Ascending aorta (tissue), 2 donors: Measurements from ENCODE around the gene GLDC. TPM values are rescaled to one million over a fixed set of nuclear protein-coding genes. Genes with fewer than 3 reads are reported as not detected.

Experiments
- DNase-seq, 2 donors: peaks; one replicate each; pipeline ENCODE4 v3.0.0-alpha.2; 2019; ENCODE audit warnings: low spot score in 2 of 2
- H3K27ac ChIP-seq, 2 donors: fragments of 200-600 bp; sonication (generic); one replicate each; pipeline ENCODE4 v1.5.1; 2016 to 2017; ENCODE audit warnings: mild to moderate bottlenecking in 1 of 2
- H3K27me3 ChIP-seq: fragments of 200-600 bp; sonication (generic); one replicate; pipeline ENCODE4 v1.5.1; 2017
- H3K36me3 ChIP-seq, 2 donors: fragments of 200-600 bp; sonication (generic); one replicate each; pipeline ENCODE4 v1.5.1; 2016
- H3K4me1 ChIP-seq, 2 donors: fragments of 200-600 bp; sonication (generic); one replicate each; pipeline ENCODE4 v1.5.1; 2016 to 2017; ENCODE audit warnings: mild to moderate bottlenecking in 1 of 2
- H3K4me3 ChIP-seq, 2 donors: fragments of 200-600 bp; sonication (generic); one replicate each; pipeline ENCODE4 v1.5.1; 2016 to 2017; ENCODE audit warnings: mild to moderate bottlenecking in 1 of 2
- H3K9me3 ChIP-seq, 2 donors: fragments of 200-600 bp; sonication (generic); one replicate each; pipeline ENCODE4 v1.5.1; 2016
- CTCF ChIP-seq, 3 experiments: fragments of 200-600 bp in 2 of 3; fragments of 450-650 bp in 1 of 3; sonication (generic) in 2 of 3; IDR thresholded peaks; one replicate each; pipeline ENCODE4 v1.5.1; 2016 to 2019; ENCODE audit warnings: antibody characterized with exemption in 3 of 3, mild to moderate bottlenecking in 1 of 3, moderate library complexity in 1 of 3
- intact Hi-C: fragments of 100-400 bp; cut with DNase I; formaldehyde crosslinking; loops from one replicate; pipeline ENCODE4 v1.15.1; 2023
- total RNA-seq: library from RNA; depleted of rRNA; stranded (reverse); fragments of >200 nt; gene quantifications from one replicate; pipeline ENCODE4 v1.1.0, GENCODE V29; 2016

The GLDC gene
- total RNA-seq, 1 donor from 2014 or later: 0.64 TPM

- intact Hi-C loops: loop anchor here (5.0 to 10.0 kb wide), 5 partner anchors 71 to 561 kb away; partner anchors contain the start of gene KDM4C
- Histone ChIP-seq H3K4me1 (peaks cover 0 to 14% of the 10 kb centered on the region in 2 donors), H3K4me3 (no peak overlapping the region), H3K36me3 (no peaks in the 10 kb centered on the region), H3K27me3 (no peaks in the 10 kb centered on the region), H3K9me3 (no peaks in the 10 kb centered on the region), H3K27ac (peak overlapping the region; percentile 70 to 72)
- no peak for TF ChIP-seq CTCF (IDR thresholded peaks at IDR 0.05)
- no peak for DNase-seq
Observed at GRCh38 chr9:6565312-6565711, 80.2 kb downstream of the GLDC start.

- peaks cover 0 to 14% of the 10 kb centered on the region in 2 donors for H3K4me1 ChIP-seq
- H3K9me3 ChIP-seq: no peaks in the 10 kb centered on the region
- TF ChIP-seq CTCF (IDR thresholded peaks at IDR 0.05): no peak
- DNase-seq: no peak
- intact Hi-C loops: loop anchor here (5.0 to 10.0 kb wide), 5 partner anchors 70 to 560 kb away; partner anchors contain the start of gene KDM4C
- peak overlapping the region; percentile 70 to 72 for H3K27ac ChIP-seq
- H3K27me3 ChIP-seq: no peaks in the 10 kb centered on the region
- no peaks in the 10 kb centered on the region for H3K36me3 ChIP-seq
- H3K4me3 ChIP-seq: no peak overlapping the region
Observed at GRCh38 chr9:6564868-6565267, 80.7 kb downstream of the GLDC start.

DNA sequence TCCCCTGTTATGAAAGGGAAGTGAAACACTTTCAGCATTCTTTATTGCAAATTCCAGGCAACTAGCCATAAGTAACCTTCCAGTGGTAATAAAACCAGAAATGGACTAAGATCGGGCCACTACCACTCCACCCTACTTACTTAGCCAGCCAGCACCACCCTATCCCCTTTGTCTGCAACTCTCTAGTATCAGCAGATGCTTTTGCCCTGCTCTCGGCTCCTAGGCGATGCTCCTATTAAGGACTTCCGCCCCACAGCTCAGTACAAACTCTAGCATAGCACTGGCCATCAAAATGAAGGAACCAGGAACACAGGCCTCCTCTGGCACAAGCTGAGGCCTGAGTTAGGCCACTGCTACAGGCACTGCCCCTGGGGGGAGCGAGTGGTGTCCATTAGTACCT lies 81.2 kb downstream of the GLDC start:
- no peaks in the 10 kb centered on the region for H3K36me3 ChIP-seq
- H3K4me1 ChIP-seq: peaks cover 0 to 14% of the 10 kb centered on the region in 2 donors
- intact Hi-C loops: loop anchor here (10.0 kb wide), 3 partner anchors 70 to 560 kb away; a partner anchor contains a TSS
- H3K9me3 ChIP-seq: no peaks in the 10 kb centered on the region
- H3K4me3 ChIP-seq: no peak overlapping the region
- TF ChIP-seq CTCF (IDR thresholded peaks at IDR 0.05): no peak
- peak overlapping the region; percentile 70 to 72 for H3K27ac ChIP-seq
- no peaks in the 10 kb centered on the region for H3K27me3 ChIP-seq
- DNase-seq: peak in 1 of 2 donors; percentile 65

- no peaks in the 10 kb centered on the region for H3K9me3 ChIP-seq
- no peak overlapping the region for H3K4me3 ChIP-seq
- DNase-seq: no peak
- H3K27me3 ChIP-seq: no peaks in the 10 kb centered on the region
- peaks cover 0 to 14% of the 10 kb centered on the region in 2 donors for H3K4me1 ChIP-seq
- no peak for TF ChIP-seq CTCF (IDR thresholded peaks at IDR 0.05)
- no peak overlapping the region for H3K27ac ChIP-seq
- no peaks in the 10 kb centered on the region for H3K36me3 ChIP-seq
- intact Hi-C loops: loop anchor here (10.0 kb wide), 3 partner anchors 68 to 558 kb away; a partner anchor contains a TSS
Observed at GRCh38 chr9:6562871-6563430, 82.6 kb downstream of the GLDC start.

GRCh38 chr9:6562201-6562600 lies 83.3 kb downstream of the GLDC start:
- intact Hi-C loops: loop anchor here (10.0 kb wide), 3 partner anchors 67 to 557 kb away; a partner anchor contains a TSS

More at GRCh38 chr9:6562201-6562600, 83.3 kb downstream of the GLDC start:
- peaks cover 0 to 14% of the 10 kb centered on the region in 2 donors for H3K4me1 ChIP-seq
- H3K27me3 ChIP-seq: no peaks in the 10 kb centered on the region
- no peak overlapping the region for H3K27ac ChIP-seq
- TF ChIP-seq CTCF (IDR thresholded peaks at IDR 0.05): no peak
- no peak overlapping the region for H3K4me3 ChIP-seq
- no peak for DNase-seq
- H3K9me3 ChIP-seq: no peaks in the 10 kb centered on the region
- no peaks in the 10 kb centered on the region for H3K36me3 ChIP-seq
